SK-N-SH treated with all-trans-retinoic acid at 6 μM for 48 hours (cell line): Measurements from ENCODE around the gene PRR5.

Source experiments
- ATAC-seq: fragments of 200-7000 bp; cut with Tn5 transposase; 3 replicates; pipeline ENCODE4 v1.9.1; 2020; ENCODE audit warnings: mild to moderate bottlenecking, moderate library complexity
- ARNTL ChIP-seq: fragments of 450-650 bp; formaldehyde crosslinking; IDR thresholded peaks from 2 replicates; pipeline ENCODE4 v1.5.0; 2020; ENCODE audit warnings: low read depth, mild to moderate bottlenecking, moderate library complexity, borderline replicate concordance
- BACH2 ChIP-seq: fragments of 250-450 bp; sonication (Bioruptor Pico); IDR thresholded peaks from 2 replicates; pipeline ENCODE4 v1.9.0; 2021; ENCODE audit warnings: mild to moderate bottlenecking, borderline replicate concordance
- CSDC2 ChIP-seq: fragments of 250-450 bp; sonication (Bioruptor Pico); IDR thresholded peaks from 2 replicates; pipeline ENCODE4 v1.5.0; 2020; ENCODE audit warnings: mild to moderate bottlenecking, moderate library complexity
- OSR1 ChIP-seq: fragments of 250-450 bp; sonication (Bioruptor Pico); IDR thresholded peaks from 2 replicates; pipeline ENCODE4 v1.8.0; 2022; ENCODE audit warnings: moderate library complexity, mild to moderate bottlenecking, inconsistent platforms
- PPARA ChIP-seq: fragments of 250-450 bp; sonication (Bioruptor Pico); IDR thresholded peaks from 2 replicates; pipeline ENCODE4 v1.5.0; 2020; ENCODE audit warnings: mild to moderate bottlenecking, borderline replicate concordance
- SNAI2 ChIP-seq: fragments of 250-450 bp; sonication (Bioruptor Pico); IDR thresholded peaks from 2 replicates; pipeline ENCODE4 v1.5.0; 2020; ENCODE audit warnings: mild to moderate bottlenecking, moderate library complexity
- TCF4 ChIP-seq: fragments of 250-450 bp; sonication (Bioruptor Pico); IDR thresholded peaks from 2 replicates; pipeline ENCODE4 v1.8.0; 2021; ENCODE audit warnings: mild to moderate bottlenecking, moderate library complexity, borderline replicate concordance
- TOX ChIP-seq: fragments of 250-450 bp; sonication (Bioruptor Pico); IDR thresholded peaks from 2 replicates; pipeline ENCODE4 v1.8.0; 2021; ENCODE audit warnings: mild to moderate bottlenecking, moderate library complexity, borderline replicate concordance
- ZC3H10 ChIP-seq: fragments of 250-450 bp; sonication (Bioruptor Pico); IDR thresholded peaks from 2 replicates; pipeline ENCODE4 v1.5.1; 2021; ENCODE audit warnings: mild to moderate bottlenecking, moderate library complexity
- ZFP3 ChIP-seq: fragments of 250-450 bp; sonication (Bioruptor Pico); IDR thresholded peaks from 2 replicates; pipeline ENCODE4 v1.5.0; 2020; ENCODE audit warnings: mild to moderate bottlenecking, moderate library complexity
- ZFP30 ChIP-seq: fragments of 450-650 bp; formaldehyde crosslinking; IDR thresholded peaks from 2 replicates; pipeline ENCODE4 v1.5.0; 2022; ENCODE audit warnings: mild to moderate bottlenecking, moderate library complexity
- ZNF70 ChIP-seq: fragments of 450-650 bp; formaldehyde crosslinking; IDR thresholded peaks from 2 replicates; pipeline ENCODE4 v1.5.0; 2020; ENCODE audit warnings: mild to moderate bottlenecking, moderate library complexity
- ZNF8 ChIP-seq: fragments of 450-650 bp; formaldehyde crosslinking; IDR thresholded peaks from 2 replicates; pipeline ENCODE4 v1.5.0; 2020; ENCODE audit warnings: mild to moderate bottlenecking, moderate library complexity
- TF ChIP-seq, protein P1 (sequence below): fragments of 250-450 bp; sonication (Bioruptor Pico); IDR thresholded peaks from 2 replicates; pipeline ENCODE4 v1.8.0; 2020; ENCODE audit warnings: mild to moderate bottlenecking, moderate library complexity, borderline replicate concordance
- TF ChIP-seq, protein P2 (sequence below): fragments of 250-450 bp; sonication (Bioruptor Pico); IDR thresholded peaks from 2 replicates; pipeline ENCODE4 v1.5.1; 2020; ENCODE audit warnings: low read depth, mild to moderate bottlenecking, moderate library complexity
- TF ChIP-seq, protein P3 (sequence below): fragments of 250-450 bp; sonication (Bioruptor Pico); IDR thresholded peaks from 2 replicates; pipeline ENCODE4 v1.5.0; 2020; ENCODE audit warnings: mild to moderate bottlenecking, moderate library complexity
- TF ChIP-seq, protein P4 (sequence below): fragments of 250-450 bp; sonication (Bioruptor Pico); IDR thresholded peaks from 2 replicates; pipeline ENCODE4 v1.8.0; 2021; ENCODE audit warnings: low read depth, mild to moderate bottlenecking, moderate library complexity, borderline replicate concordance
- TF ChIP-seq, protein P5 (sequence below): fragments of 250-450 bp; sonication (Bioruptor Pico); IDR thresholded peaks from 2 replicates; pipeline ENCODE4 v1.5.1; 2021; ENCODE audit warnings: mild to moderate bottlenecking, moderate library complexity

The PRR5 gene

DNA sequence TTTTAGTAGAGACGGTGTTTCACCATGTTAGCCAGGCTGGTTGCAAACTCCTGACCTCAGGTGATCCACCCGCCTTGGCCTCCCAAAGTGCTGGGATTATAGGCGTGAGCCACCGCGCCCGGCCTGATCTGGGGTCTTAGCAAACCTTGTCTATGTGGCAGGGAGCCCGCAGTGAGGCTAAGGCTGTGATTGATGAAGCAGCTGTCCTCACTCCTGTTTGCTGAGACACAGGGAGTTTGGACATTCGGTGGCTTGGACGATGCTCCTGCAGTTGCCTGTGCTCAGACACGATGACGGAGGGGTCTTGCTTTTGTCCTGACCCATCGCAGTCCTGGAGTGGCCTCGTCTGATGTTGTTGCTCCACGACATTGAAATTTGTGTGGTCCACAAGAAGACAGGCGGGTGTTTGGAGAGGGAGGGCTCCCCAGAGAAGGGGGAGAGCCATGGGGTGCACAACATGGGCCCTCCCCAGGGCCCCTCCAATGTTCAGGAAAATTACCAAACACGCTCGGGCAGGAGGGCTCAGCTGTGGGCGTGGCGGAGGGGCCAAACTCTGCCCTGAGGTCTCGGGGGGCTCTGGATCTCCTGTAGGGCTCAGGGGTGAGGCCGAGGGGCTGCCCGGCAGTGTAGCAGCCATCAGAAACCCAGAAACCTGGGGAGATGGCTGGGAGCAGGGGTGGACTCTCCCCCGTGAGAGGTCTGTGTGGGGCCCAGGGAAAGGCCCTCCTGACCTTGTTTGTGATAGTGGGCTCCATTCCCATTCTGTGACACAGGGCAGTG, 41.8 kb upstream of the PRR5 start:
- TF ChIP-seq ARNTL (no peak), SNAI2 (no peak), ZNF70 (CRISPR knock-in tag) (no peak), CSDC2 (CRISPR knock-in tag) (no peak)
- TF ChIP-seq, protein P1, sequence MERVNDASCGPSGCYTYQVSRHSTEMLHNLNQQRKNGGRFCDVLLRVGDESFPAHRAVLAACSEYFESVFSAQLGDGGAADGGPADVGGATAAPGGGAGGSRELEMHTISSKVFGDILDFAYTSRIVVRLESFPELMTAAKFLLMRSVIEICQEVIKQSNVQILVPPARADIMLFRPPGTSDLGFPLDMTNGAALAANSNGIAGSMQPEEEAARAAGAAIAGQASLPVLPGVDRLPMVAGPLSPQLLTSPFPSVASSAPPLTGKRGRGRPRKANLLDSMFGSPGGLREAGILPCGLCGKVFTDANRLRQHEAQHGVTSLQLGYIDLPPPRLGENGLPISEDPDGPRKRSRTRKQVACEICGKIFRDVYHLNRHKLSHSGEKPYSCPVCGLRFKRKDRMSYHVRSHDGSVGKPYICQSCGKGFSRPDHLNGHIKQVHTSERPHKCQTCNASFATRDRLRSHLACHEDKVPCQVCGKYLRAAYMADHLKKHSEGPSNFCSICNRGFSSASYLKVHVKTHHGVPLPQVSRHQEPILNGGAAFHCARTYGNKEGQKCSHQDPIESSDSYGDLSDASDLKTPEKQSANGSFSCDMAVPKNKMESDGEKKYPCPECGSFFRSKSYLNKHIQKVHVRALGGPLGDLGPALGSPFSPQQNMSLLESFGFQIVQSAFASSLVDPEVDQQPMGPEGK (CRISPR knock-in tag): no peak
- TF ChIP-seq, protein P2, sequence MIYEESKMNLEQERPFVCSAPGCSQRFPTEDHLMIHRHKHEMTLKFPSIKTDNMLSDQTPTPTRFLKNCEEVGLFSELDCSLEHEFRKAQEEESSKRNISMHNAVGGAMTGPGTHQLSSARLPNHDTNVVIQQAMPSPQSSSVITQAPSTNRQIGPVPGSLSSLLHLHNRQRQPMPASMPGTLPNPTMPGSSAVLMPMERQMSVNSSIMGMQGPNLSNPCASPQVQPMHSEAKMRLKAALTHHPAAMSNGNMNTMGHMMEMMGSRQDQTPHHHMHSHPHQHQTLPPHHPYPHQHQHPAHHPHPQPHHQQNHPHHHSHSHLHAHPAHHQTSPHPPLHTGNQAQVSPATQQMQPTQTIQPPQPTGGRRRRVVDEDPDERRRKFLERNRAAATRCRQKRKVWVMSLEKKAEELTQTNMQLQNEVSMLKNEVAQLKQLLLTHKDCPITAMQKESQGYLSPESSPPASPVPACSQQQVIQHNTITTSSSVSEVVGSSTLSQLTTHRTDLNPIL: no peak
- no peak for ATAC-seq

DNA sequence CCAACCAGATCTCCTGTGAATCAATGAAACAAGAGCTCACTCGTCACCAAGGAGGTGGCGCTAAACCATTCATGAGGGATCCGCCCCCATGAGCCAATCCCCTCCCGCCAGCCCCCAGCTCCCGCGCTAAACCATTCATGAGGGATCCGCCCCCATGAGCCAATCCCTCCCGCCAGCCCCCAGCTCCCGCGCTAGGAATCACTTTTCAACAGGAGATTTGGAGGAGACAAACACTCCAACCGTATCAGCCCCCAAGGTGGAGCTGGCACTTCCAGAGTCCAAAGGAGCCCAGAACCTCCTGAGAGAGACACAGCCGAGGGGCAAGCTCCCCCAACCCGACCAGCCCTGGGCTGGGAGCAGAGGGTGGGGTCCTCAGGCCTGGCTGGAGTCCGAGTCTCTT, 40.9 kb upstream of the PRR5 start:
- no peak for ATAC-seq
- TF ChIP-seq ZC3H10 (CRISPR knock-in tag) (no peak), ZNF70 (CRISPR knock-in tag) (no peak), TCF4 (no peak), ZFP3 (CRISPR knock-in tag) (no peak), CSDC2 (CRISPR knock-in tag) (no peak), PPARA (no peak)
- TF ChIP-seq, protein P3, sequence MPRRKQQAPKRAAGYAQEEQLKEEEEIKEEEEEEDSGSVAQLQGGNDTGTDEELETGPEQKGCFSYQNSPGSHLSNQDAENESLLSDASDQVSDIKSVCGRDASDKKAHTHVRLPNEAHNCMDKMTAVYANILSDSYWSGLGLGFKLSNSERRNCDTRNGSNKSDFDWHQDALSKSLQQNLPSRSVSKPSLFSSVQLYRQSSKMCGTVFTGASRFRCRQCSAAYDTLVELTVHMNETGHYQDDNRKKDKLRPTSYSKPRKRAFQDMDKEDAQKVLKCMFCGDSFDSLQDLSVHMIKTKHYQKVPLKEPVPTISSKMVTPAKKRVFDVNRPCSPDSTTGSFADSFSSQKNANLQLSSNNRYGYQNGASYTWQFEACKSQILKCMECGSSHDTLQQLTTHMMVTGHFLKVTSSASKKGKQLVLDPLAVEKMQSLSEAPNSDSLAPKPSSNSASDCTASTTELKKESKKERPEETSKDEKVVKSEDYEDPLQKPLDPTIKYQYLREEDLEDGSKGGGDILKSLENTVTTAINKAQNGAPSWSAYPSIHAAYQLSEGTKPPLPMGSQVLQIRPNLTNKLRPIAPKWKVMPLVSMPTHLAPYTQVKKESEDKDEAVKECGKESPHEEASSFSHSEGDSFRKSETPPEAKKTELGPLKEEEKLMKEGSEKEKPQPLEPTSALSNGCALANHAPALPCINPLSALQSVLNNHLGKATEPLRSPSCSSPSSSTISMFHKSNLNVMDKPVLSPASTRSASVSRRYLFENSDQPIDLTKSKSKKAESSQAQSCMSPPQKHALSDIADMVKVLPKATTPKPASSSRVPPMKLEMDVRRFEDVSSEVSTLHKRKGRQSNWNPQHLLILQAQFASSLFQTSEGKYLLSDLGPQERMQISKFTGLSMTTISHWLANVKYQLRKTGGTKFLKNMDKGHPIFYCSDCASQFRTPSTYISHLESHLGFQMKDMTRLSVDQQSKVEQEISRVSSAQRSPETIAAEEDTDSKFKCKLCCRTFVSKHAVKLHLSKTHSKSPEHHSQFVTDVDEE (CRISPR knock-in tag): no peak
- TF ChIP-seq, protein P4, sequence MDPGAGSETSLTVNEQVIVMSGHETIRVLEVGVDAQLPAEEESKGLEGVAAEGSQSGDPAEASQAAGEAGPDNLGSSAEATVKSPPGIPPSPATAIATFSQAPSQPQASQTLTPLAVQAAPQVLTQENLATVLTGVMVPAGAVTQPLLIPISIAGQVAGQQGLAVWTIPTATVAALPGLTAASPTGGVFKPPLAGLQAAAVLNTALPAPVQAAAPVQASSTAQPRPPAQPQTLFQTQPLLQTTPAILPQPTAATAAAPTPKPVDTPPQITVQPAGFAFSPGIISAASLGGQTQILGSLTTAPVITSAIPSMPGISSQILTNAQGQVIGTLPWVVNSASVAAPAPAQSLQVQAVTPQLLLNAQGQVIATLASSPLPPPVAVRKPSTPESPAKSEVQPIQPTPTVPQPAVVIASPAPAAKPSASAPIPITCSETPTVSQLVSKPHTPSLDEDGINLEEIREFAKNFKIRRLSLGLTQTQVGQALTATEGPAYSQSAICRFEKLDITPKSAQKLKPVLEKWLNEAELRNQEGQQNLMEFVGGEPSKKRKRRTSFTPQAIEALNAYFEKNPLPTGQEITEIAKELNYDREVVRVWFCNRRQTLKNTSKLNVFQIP (CRISPR knock-in tag): no peak
- TF ChIP-seq, protein P2: no peak
- TF ChIP-seq, all 23 proteins: peak for 0

DNA sequence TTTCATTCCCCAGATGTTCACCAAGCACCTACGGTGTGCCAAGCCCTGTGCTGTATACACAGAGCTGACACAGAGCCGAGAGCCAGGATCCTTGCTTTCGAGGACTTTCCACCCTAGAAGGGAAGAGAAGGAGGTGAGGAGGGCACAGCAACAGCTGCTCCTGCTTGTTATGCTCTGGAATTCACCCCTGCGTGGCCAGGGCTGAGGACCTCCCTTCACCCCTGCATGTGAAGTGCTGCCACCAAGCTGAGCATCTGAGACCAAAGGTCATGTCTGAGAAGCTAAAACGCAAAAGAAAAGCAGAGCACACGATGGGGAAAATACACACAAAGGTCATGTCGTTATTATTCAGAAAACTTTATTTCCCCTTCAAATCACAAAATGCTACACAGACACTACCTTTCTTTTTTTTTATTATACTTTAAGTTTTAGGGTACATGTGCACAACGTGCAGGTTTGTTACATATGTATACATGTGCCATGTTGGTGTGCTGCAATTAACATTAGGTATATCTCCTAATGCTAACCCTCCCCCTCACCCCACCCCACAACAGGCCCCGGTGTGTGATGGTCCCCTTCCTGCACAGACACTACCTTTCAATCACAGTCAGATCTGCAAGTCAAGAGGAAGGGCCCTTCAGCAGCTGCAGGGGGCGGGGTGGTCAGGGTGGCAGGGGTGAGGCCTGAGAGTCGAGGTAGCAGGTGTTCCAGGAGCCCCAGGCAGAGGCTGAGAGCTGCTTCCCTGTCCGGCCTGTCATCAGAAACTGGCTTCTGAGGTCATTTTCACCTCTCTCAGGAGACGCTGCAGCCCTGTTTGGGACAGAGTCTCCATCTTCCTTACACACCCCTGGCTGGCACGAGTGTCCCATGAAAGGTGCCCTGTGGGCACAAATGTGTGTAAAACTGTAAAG, 40.1 kb upstream of the PRR5 start:
- ATAC-seq: no peak
- TF ChIP-seq, protein P5, sequence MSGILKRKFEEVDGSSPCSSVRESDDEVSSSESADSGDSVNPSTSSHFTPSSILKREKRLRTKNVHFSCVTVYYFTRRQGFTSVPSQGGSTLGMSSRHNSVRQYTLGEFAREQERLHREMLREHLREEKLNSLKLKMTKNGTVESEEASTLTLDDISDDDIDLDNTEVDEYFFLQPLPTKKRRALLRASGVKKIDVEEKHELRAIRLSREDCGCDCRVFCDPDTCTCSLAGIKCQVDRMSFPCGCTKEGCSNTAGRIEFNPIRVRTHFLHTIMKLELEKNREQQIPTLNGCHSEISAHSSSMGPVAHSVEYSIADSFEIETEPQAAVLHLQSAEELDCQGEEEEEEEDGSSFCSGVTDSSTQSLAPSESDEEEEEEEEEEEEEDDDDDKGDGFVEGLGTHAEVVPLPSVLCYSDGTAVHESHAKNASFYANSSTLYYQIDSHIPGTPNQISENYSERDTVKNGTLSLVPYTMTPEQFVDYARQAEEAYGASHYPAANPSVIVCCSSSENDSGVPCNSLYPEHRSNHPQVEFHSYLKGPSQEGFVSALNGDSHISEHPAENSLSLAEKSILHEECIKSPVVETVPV (CRISPR knock-in tag): no peak
- TF ChIP-seq ZC3H10 (CRISPR knock-in tag): no peak
- TF ChIP-seq, protein P1 (CRISPR knock-in tag): no peak
- TF ChIP-seq ARNTL: no peak
- no peak for TF ChIP-seq ZFP30 (CRISPR knock-in tag)
- TF ChIP-seq OSR1: no peak
- no peak for TF ChIP-seq SNAI2
- TF ChIP-seq TOX: no peak
- no peak for TF ChIP-seq ZNF70 (CRISPR knock-in tag)
- TF ChIP-seq TCF4: no peak
- no peak for TF ChIP-seq BACH2 (CRISPR knock-in tag)
- TF ChIP-seq, protein P4 (CRISPR knock-in tag): no peak
- no peak for TF ChIP-seq ZFP3 (CRISPR knock-in tag)
- no peak for TF ChIP-seq PPARA
- no peak for TF ChIP-seq ZNF8 (CRISPR knock-in tag)
